ENCODE measurements around the gene RPS27A.
"Not testable (repeated sequence)": the region's sequence is repeated elsewhere in the genome, so short reads cannot be mapped to it uniquely, and the experiment has no call there.

DNA sequence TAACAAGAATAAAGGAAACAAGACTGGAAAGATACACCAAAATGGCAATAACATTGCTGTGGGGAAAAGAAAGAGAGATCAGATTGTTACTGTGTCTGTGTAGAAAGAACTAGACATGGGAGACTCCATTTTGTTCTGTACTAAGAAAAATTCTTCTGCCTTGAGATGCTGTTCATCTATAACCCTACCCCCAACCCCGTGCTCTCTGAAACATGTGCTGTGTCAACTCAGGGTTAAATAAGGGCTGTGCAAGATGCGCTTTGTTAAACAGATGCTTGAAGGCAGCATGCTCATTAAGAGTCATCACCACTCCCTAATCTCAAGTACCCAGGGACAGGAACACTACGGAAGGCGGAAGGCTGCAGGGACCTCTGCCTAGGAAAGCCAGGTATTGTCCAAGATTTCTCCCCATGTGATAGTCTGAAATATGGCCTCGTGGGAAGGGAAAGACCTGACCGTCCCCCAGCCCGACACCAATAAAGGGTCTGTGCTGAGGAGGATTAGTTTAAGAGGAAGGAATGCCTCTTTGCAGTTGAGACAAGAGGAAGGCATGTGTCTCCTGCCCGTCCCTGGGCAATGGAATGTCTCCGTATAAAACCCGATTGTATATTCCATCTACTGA, 46.8 kb downstream of the RPS27A start:
- TF ChIP-seq POLR2AphosphoS5, GABPA (IDR thresholded peaks at IDR 0.05; ENCODE audit: low read depth): not testable (repeated sequence)
- TF ChIP-seq, protein P1, sequence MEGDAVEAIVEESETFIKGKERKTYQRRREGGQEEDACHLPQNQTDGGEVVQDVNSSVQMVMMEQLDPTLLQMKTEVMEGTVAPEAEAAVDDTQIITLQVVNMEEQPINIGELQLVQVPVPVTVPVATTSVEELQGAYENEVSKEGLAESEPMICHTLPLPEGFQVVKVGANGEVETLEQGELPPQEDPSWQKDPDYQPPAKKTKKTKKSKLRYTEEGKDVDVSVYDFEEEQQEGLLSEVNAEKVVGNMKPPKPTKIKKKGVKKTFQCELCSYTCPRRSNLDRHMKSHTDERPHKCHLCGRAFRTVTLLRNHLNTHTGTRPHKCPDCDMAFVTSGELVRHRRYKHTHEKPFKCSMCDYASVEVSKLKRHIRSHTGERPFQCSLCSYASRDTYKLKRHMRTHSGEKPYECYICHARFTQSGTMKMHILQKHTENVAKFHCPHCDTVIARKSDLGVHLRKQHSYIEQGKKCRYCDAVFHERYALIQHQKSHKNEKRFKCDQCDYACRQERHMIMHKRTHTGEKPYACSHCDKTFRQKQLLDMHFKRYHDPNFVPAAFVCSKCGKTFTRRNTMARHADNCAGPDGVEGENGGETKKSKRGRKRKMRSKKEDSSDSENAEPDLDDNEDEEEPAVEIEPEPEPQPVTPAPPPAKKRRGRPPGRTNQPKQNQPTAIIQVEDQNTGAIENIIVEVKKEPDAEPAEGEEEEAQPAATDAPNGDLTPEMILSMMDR (IDR thresholded peaks at IDR 0.05; ENCODE audit: insufficient read depth, low read length) = not testable (repeated sequence)
